ENCODE results near the gene MBNL1.
"Not testable (repeated sequence)": the region's sequence is repeated elsewhere in the genome, so short reads cannot be mapped to it uniquely, and the experiment has no call there.

The MBNL1 gene

DNA sequence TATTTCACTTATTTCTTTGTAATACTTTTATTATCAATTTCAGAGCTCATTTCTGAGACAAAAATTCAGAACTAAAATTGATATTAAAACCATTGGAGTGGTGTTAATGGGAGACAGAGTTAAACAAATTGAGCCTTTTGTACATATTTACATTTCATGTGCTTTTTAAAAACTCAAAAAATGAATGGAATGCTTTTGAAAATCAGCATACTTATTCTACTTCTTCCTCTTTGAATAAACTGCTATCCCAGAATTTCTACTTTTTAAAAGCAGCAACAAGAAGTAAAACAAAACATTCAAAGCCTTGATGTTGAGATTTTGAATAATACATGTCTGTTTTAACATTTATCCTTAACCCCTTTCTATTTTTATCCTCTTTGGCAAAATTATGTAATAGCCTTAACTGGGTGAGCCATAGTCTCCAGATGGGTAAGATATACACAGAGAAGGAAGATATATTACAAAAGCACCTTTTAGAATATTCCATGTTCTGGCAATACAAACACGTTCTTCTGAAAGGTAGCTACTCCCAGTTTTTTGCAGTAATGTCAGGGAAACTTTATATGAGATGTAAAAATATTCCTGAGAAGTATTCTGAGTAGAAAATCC, 123.6 kb downstream of the MBNL1 start:
- H3K36me3 Mint-ChIP-seq (ENCODE audit: insufficient read depth): peaks cover 54% of the 10 kb centered on the region
- no peaks in the 10 kb centered on the region for H3K27me3 Mint-ChIP-seq
- peaks cover 0 to 3% of the 10 kb centered on the region in 2 donors for H3K9me3 Mint-ChIP-seq
- H3K27ac Mint-ChIP-seq: peak overlapping the region; percentile 39 to 85
- no peak for ATAC-seq (replicated peaks)
- H3K4me3 Mint-ChIP-seq: no peak overlapping the region
- peaks cover 35 to 65% of the 10 kb centered on the region in 2 donors for H3K4me1 Mint-ChIP-seq (ENCODE audit: low read depth in 2 of 2)
- DNase-seq: no peak

DNA sequence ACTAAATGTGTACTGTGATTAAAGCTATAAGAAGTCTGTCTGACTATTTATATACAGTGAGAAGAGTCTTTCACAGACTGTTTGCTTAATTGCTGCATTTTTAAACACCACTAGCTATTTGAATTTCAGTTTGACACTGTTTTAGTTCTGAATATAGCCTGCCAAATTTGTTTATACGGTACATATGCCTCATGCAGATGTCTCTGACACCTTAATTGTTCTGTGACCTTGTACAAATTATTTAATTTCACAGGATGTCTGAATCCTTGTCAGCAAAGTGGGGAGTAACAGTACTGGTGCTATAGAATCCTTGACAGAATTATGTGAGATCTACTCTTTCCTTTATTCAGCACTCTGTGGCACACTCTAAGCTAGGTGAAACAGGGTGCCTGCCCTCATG, 125.5 kb downstream of the MBNL1 start:
- Mint-ChIP-seq H3K4me3 (no peak overlapping the region), H3K4me1 (ENCODE audit: low read depth in 2 of 2) (peaks cover 33 to 60% of the 10 kb centered on the region in 2 donors), H3K27ac (peak overlapping the region; percentile 24 to 56), H3K9me3 (peaks cover 0 to 3% of the 10 kb centered on the region in 2 donors), H3K27me3 (no peaks in the 10 kb centered on the region), H3K36me3 (ENCODE audit: insufficient read depth) (peaks cover 53% of the 10 kb centered on the region)
- ATAC-seq (replicated peaks) (no peak), DNase-seq (no peak)

DNA sequence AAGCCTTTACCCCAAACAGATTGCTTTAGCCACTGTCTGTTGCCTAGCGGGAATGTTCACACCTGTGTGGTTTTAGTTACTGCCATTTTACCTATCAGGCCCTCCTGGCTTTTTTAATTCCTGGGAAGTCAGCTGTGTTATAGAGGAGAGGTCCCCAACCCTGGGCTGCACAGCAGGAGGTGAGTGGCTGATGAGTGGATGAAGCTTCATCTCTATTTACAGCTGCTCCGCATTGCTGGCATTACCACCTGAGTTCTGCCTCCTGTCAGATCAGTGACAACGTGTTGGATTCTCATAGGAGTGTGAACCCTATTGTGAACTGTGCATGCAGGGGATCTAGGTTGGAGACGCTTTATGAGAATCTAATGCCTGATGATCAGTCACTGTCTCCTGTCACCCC, 127.0 kb downstream of the MBNL1 start:
- ATAC-seq (replicated peaks) (no peak), DNase-seq (no peak)
- Mint-ChIP-seq H3K27ac (peak overlapping the region; percentile 25 to 39), H3K4me3 (no peak overlapping the region), H3K4me1 (ENCODE audit: low read depth in 2 of 2) (peaks cover 32 to 61% of the 10 kb centered on the region in 2 donors), H3K27me3 (no peaks in the 10 kb centered on the region), H3K9me3 (peaks cover 0 to 3% of the 10 kb centered on the region in 2 donors), H3K36me3 (ENCODE audit: insufficient read depth) (peaks cover 47% of the 10 kb centered on the region)

DNA sequence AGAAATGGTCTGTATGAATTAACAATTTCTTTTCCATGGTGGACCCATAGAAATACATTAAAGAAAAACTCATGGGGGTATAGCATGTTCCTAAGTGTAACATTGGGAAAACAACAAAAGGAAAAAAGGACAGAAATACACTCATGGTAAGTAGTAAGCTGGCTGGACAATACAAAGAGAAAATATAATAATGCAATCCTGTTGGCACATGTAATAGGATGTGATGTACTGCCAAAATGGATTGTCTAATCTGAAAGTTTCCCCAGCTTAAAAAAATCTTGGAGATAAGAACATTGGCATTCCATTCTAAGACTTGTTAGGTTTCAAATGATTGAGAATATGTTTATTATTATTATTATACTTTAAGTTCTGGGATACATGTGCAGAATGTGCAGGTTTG, 128.1 kb downstream of the MBNL1 start:
- Mint-ChIP-seq H3K27me3 (no peaks in the 10 kb centered on the region), H3K36me3 (ENCODE audit: insufficient read depth) (peaks cover 38% of the 10 kb centered on the region), H3K4me1 (ENCODE audit: low read depth in 2 of 2) (peaks cover 30 to 61% of the 10 kb centered on the region in 2 donors), H3K27ac (peak overlapping the region; percentile 33 to 64), H3K9me3 (peaks cover 0 to 3% of the 10 kb centered on the region in 2 donors), H3K4me3 (no peak overlapping the region)
- DNase-seq: no peak
- no peak for ATAC-seq (replicated peaks)

DNA sequence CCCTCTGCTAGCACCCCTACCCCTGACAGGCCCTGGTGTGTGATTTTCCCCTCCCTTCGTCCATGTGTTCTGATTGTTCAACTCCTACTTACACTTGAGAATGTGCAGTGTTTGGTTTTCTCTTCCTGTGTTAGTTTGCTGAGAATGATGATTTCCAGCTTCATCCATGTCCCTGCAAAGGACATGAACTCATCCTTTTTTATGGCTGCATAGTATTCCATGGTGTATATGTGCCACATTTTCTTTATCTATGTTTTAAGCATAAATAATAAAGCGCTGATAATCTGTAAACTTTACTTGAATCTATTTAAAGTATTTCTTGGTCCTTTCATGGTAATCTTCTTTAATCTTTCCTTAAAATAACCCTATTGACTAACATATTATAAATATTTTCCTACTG, 128.6 kb downstream of the MBNL1 start:
- DNase-seq; H3K4me3 Mint-ChIP-seq; H3K27me3 Mint-ChIP-seq; ATAC-seq (replicated peaks); H3K9me3 Mint-ChIP-seq: not testable (repeated sequence)
- H3K4me1 Mint-ChIP-seq (ENCODE audit: low read depth in 2 of 2): peaks cover 35 to 61% of the 10 kb centered on the region in 2 donors
- H3K27ac Mint-ChIP-seq: peak overlapping the region; percentile 64 to 71
- peaks cover 39% of the 10 kb centered on the region for H3K36me3 Mint-ChIP-seq (ENCODE audit: insufficient read depth)

DNA sequence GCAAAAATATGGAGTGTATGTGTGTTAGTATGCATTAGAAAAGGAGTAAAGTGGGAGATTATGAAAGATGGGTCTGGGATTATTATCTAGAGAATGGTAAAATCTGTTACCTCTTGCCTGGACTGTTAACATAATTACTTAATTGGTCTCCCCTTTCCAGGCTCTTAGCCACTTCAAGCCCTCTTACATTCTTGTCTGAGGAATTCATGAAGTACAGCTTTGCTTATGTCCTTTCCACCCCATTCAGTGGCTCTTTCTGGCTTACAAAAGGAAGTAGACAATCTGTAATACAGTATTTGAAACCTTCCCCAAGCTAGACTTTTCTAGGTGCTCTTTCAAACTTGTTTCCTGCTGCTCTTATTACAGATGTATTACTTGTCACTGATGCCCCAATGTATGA, 129.8 kb downstream of the MBNL1 start:
- Mint-ChIP-seq H3K4me3 (peak overlapping the region in 1 of 2 donors; percentile 19), H3K4me1 (ENCODE audit: low read depth in 2 of 2) (peaks cover 43 to 62% of the 10 kb centered on the region in 2 donors), H3K36me3 (ENCODE audit: insufficient read depth) (peaks cover 31% of the 10 kb centered on the region), H3K9me3 (peaks cover 0 to 3% of the 10 kb centered on the region in 2 donors), H3K27ac (peak overlapping the region; percentile 0 to 88), H3K27me3 (no peaks in the 10 kb centered on the region)
- ATAC-seq (replicated peaks) (no peak), DNase-seq (no peak)

DNA sequence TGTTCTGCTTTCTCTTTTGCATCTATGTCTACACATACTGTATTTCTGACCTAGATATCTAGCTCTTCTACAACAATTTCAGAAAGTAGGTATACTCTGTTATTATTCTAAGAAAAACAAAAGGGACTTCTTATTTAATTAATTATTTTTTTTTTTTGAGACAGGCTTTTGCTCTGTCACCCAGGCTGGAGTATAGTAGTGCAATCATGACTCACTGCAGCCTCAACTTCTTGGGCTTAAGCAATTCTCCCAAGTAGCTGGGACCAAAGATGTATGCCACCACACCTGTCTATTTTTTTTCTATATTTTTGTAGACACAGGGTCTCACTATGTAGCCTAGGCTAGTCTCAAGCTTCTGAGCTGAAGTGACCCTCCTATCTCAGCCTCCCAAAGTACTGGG, 130.6 kb downstream of the MBNL1 start:
- Mint-ChIP-seq H3K27me3 (no peaks in the 10 kb centered on the region), H3K36me3 (ENCODE audit: insufficient read depth) (peaks cover 34% of the 10 kb centered on the region), H3K27ac (peak overlapping the region in 1 of 2 donors; percentile 88), H3K9me3 (peaks cover 0 to 3% of the 10 kb centered on the region in 2 donors), H3K4me1 (ENCODE audit: low read depth in 2 of 2) (peaks cover 47 to 68% of the 10 kb centered on the region in 2 donors), H3K4me3 (peak overlapping the region in 1 of 2 donors; percentile 56)
- DNase-seq (no peak), ATAC-seq (replicated peaks) (peak; percentile 23)

DNA sequence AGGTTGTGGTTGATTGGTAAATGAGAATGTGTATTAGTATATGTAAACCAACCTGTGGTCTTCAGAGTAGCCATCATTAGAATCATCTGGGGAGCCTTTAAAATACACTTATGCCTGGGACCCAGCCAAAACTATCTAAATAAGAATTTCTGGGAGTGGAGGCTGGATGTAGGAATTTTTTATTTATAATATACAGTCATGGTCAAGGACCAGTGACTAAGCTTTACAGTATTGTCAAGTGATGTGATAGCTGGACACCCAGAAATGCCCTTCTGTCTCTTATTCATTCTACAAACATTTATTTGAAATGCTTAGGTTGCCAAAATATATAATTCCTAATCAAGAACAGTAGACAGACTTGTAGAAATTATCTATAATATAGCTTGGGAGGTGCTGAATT, 132.2 kb downstream of the MBNL1 start:
- no peak for DNase-seq
- peak overlapping the region; percentile 88 to 89 for H3K27ac Mint-ChIP-seq
- H3K27me3 Mint-ChIP-seq: no peaks in the 10 kb centered on the region
- peaks cover 0 to 3% of the 10 kb centered on the region in 2 donors for H3K9me3 Mint-ChIP-seq
- peaks cover 41 to 68% of the 10 kb centered on the region in 2 donors for H3K4me1 Mint-ChIP-seq (ENCODE audit: low read depth in 2 of 2)
- ATAC-seq (replicated peaks): no peak
- H3K36me3 Mint-ChIP-seq (ENCODE audit: insufficient read depth): peaks cover 22% of the 10 kb centered on the region
- H3K4me3 Mint-ChIP-seq: peak overlapping the region; percentile 40 to 69

DNA sequence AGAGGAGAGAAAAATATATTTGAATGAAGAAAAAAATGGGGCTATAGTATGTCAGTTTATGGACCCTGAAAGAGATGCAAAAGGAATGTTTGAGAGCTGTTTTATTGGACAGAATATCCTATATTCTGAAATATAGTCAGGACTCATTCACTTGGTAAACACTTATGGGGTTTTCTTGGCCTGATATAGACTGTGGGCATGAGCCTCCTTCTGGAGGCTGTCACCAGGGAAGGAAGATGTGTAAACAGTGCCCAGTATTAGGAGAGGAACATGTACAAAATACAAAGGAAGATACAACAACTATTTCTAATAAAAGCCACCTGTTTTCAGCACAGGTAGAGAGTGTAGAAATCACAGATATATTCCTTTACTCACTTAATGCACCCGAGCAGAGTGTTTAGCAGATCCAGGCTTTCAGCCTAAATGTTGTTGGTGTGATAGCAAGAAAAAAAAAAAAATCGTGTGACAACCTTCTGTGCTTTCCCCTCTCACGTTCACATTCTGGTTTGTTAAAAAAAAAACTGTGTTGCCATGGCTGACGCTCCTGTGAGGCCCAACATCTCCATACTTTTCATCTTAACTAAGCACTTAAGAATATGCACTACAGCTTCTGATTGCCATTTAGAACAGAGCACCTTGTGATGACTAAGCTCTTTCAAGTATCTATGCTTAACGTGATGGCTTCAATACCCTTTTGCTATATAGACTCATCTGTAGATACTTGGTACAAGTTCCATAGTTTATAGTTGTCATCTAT, 134.1 kb downstream of the MBNL1 start:
- H3K4me1 Mint-ChIP-seq (ENCODE audit: low read depth in 2 of 2): peaks cover 44 to 77% of the 10 kb centered on the region in 2 donors
- ATAC-seq (replicated peaks) (peak; percentile 84), DNase-seq (no peak)
- no peaks in the 10 kb centered on the region for H3K9me3 Mint-ChIP-seq
- H3K27ac Mint-ChIP-seq: peak overlapping the region; percentile 88 to 89
- H3K27me3 Mint-ChIP-seq: no peaks in the 10 kb centered on the region
- peaks cover 15% of the 10 kb centered on the region for H3K36me3 Mint-ChIP-seq (ENCODE audit: insufficient read depth)
- peak overlapping the region; percentile 25 to 69 for H3K4me3 Mint-ChIP-seq

DNA sequence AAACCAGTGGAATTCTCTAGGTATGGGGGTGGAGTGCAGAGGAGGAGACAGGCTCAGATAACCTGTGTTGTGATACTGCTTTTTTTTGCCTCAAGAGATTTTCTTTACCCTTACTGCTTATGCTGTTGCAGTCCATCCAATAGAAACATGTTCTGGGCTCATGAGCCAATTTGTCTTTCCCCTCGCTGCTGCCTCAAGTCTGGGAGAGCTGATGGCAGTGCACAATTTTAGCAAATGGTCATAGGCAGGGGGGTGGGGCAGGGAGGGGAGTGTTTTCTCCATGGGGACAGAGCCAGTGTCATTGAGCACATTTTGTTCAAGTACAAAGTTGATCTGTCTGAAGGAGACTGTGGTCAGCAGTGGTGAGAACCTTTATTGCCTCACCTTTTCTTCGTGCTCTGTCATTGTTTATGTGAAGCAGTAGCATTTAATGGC, 134.9 kb downstream of the MBNL1 start:
- Mint-ChIP-seq H3K4me3 (peak overlapping the region; percentile 25 to 69), H3K9me3 (no peaks in the 10 kb centered on the region), H3K27me3 (no peaks in the 10 kb centered on the region), H3K4me1 (ENCODE audit: low read depth in 2 of 2) (peaks cover 43 to 78% of the 10 kb centered on the region in 2 donors), H3K36me3 (ENCODE audit: insufficient read depth) (peaks cover 15% of the 10 kb centered on the region), H3K27ac (peak overlapping the region; percentile 88 to 89)
- no peak for DNase-seq
- no peak for ATAC-seq (replicated peaks)

DNA sequence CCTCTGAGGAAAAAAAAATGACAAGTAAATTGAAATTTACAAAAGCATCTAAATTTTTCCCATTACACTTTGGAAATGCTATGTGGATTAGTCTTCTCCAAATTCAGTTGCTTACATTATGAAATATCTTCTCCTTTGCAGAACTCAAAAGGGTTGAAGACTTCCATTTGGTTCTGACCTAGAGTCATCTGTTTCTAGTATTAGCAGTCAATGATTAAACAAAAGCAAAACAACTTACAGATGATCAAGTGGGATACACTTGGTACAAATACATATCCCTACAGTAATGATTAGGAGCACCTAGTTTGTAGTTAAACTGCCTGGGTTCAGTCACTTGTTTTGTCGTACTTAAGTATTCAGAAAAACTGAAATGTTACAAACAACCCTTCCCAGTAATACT, 136.2 kb downstream of the MBNL1 start:
- Mint-ChIP-seq H3K9me3 (no peaks in the 10 kb centered on the region), H3K27me3 (no peaks in the 10 kb centered on the region), H3K4me1 (ENCODE audit: low read depth in 2 of 2) (peaks cover 38 to 70% of the 10 kb centered on the region in 2 donors), H3K27ac (peak overlapping the region in 1 of 2 donors; percentile 90), H3K4me3 (no peak overlapping the region), H3K36me3 (ENCODE audit: insufficient read depth) (peaks cover 15% of the 10 kb centered on the region)
- no peak for ATAC-seq (replicated peaks)
- DNase-seq: no peak

DNA sequence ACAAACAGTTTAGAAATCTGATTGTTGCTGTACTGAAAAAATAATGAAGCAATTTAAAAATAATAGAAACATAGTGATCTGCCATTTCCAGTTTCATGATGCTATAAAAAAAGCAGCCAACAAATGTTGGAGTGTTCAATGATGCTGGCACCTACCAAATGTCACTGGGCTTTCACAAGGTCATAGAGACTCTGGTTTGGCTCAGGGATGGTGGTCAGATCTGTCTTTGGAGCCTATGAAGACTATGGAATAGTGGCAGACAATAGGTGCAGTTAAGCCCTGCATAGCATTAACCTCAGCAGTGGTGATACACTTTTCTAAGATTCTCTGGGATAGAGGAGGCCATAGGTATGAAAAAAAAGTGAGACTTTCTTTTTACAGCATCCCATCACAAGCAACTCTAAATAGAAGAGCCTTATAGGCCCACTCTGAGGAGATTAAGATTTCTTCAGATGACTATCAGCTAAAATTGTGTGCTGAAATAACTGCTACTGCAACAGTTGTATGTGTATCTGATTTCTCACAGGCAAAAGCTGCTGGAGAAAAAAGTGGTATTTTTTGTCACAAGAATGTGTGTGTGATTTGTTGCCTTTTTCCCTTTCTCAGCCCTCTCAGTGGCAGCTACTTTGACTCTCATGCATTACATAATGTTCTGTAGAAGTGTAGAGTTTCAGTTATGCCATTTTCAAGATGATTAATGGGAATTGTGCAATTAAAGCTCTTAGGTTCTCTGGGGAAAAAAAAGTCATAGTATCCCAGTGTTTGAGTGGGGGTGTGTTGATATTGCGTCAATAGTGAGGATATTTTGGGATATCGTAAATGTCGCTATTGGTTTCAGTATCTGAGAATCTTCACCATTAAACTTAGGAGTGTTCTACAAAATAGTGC, 137.4 kb downstream of the MBNL1 start:
- Mint-ChIP-seq H3K27ac (peak overlapping the region; percentile 20 to 90), H3K36me3 (ENCODE audit: insufficient read depth) (peaks cover 15% of the 10 kb centered on the region)
- ATAC-seq (replicated peaks): no peak

DNA sequence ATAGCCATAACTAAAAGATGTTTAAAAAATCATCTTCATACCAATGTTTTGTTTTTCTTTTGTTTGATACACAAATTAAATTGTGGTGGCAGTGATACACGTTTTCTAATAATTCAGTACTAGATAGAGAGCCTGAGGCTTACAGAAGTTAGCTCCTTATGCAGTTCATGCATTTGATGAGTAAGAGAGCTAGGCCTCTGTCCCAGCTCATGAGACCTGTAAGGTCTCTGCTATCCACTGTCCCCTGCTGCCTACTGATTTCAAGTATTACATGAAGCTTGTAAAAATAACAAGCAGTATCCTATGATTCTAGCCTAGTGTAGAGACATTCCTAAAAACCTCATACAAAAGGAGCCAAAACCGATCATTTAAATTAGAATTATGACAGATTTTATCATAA, 144.5 kb downstream of the MBNL1 start:
- Mint-ChIP-seq H3K27ac (peak overlapping the region; percentile 41 to 81), H3K4me3 (no peak overlapping the region), H3K9me3 (no peaks in the 10 kb centered on the region), H3K27me3 (no peaks in the 10 kb centered on the region), H3K36me3 (ENCODE audit: insufficient read depth) (peaks cover 32% of the 10 kb centered on the region), H3K4me1 (ENCODE audit: low read depth in 2 of 2) (peaks cover 28 to 60% of the 10 kb centered on the region in 2 donors)
- ATAC-seq (replicated peaks) (no peak), DNase-seq (no peak)

More for the DNA sequence above, 137.4 kb downstream of the MBNL1 start:
- Mint-ChIP-seq H3K4me3 (peak overlapping the region in 1 of 2 donors; percentile 21), H3K4me1 (ENCODE audit: low read depth in 2 of 2) (peaks cover 36 to 75% of the 10 kb centered on the region in 2 donors), H3K9me3 (no peaks in the 10 kb centered on the region), H3K27me3 (no peaks in the 10 kb centered on the region)
- DNase-seq: no peak
